ENCODE measurements around the gene TBXA2R. TPM values are rescaled to one million over a fixed set of nuclear protein-coding genes. Genes with fewer than 3 reads are reported as not detected.

The TBXA2R gene
- total and polyA plus RNA-seq, 2 of the 8 experiments (the other 6 are each of a cell fraction or from before 2014, with no cell fraction given), result 0.39 to 0.50 TPM

GRCh38 chr19:3570606-3571011, 36.1 kb downstream of the TBXA2R start:
- Histone ChIP-seq H2AK5ac (ENCODE audit: low read depth, low read length) (no peak overlapping the region), H3K4ac (replicated peaks; ENCODE audit: insufficient read length, low read depth, low read length) (no peak overlapping the region), H3K27ac (ENCODE audit: low read depth, low read length) (no peak overlapping the region), H3K14ac (ENCODE audit: insufficient read length) (no peak overlapping the region), H2AFZ (ENCODE audit: low read length) (no peak overlapping the region), H3K4me3 (ENCODE audit: extremely low read depth in 1 of 4, insufficient read depth in 2 of 4, low read depth in 3 of 4, low read length in 4 of 4) (no peak overlapping the region), H3K23ac (ENCODE audit: insufficient read length) (no peak overlapping the region), H2BK120ac (replicated peaks; ENCODE audit: low read depth, low read length) (no peak overlapping the region), H3K9me3 (ENCODE audit: insufficient read depth in 2 of 2, low read depth in 1 of 2, low read length in 1 of 2) (no peaks in the 10 kb centered on the region), H4K91ac (replicated peaks; ENCODE audit: insufficient read length, low read length) (no peak overlapping the region), H3K27me3 (replicated peaks in 1 of 4; ENCODE audit: control insufficient read depth in 3 of 4, extremely low read depth in 1 of 4, insufficient read depth in 3 of 4, low read length in 3 of 4) (no peaks in the 10 kb centered on the region), H3K36me3 (ENCODE audit: control insufficient read depth in 2 of 4, insufficient read depth in 4 of 4, low read length in 3 of 4) (no peaks in the 10 kb centered on the region), H4K8ac (ENCODE audit: extremely low read depth, insufficient read depth, low read length) (no peak overlapping the region), H4K20me1 (replicated peaks in 1 of 2; ENCODE audit: control insufficient read depth in 1 of 2, insufficient read depth in 2 of 2, low read length in 2 of 2) (peaks cover 3 to 6% of the 10 kb centered on the region in 2 experiments), H3K23me2 (ENCODE audit: low read depth, low read length) (peaks cover 9% of the 10 kb centered on the region; the same call in 1 of the 2 replicates), H3K4me2 (ENCODE audit: insufficient read depth in 1 of 2, low read depth in 2 of 2, low read length in 2 of 2) (no peak overlapping the region), H3K9ac (replicated peaks in 1 of 4; ENCODE audit: extremely low read depth in 1 of 4, low read depth in 3 of 4, low read length in 3 of 4) (no peak overlapping the region), H4K5ac (ENCODE audit: insufficient read length, low read depth, low read length) (no peak overlapping the region), H3K79me2 (ENCODE audit: control insufficient read depth in 1 of 2, insufficient read depth in 2 of 2, low read length in 2 of 2) (no peaks in the 10 kb centered on the region), H3K4me1 (replicated peaks in 1 of 4; ENCODE audit: control insufficient read depth in 3 of 4, insufficient read depth in 4 of 4, low read length in 3 of 4) (peaks cover 3 to 4% (median 4%) of the 10 kb centered on the region in 4 experiments; a peak in 6 of 7 replicates), H3K56ac (replicated peaks; ENCODE audit: insufficient read length, low read depth, low read length) (no peak overlapping the region), H3K79me1 (ENCODE audit: low read depth, low read length) (no peaks in the 10 kb centered on the region), H2BK20ac (ENCODE audit: low read length) (no peak overlapping the region), H2BK5ac (ENCODE audit: low read depth, low read length) (no peak overlapping the region), H2BK12ac (ENCODE audit: low read depth, low read length) (no peak overlapping the region), H3K18ac (ENCODE audit: extremely low read depth, low read length) (no peak overlapping the region), H2BK15ac (ENCODE audit: low read length) (no peak overlapping the region)
- DNase-seq (ENCODE audit: low read depth in 1 of 2, low spot score in 2 of 2) (no peak), FAIRE-seq (no peak)
- POLR2A ChIA-PET (ENCODE audit: partially characterized antibody), result no interaction called here
- 91% methylated on average over 7 of the region's 7 CpGs; no CpG with 5 or more reads in 1 of the 2 experiments for WGBS, 2 experiments (ENCODE audit: extremely low coverage in 1 of 2, insufficient coverage in 1 of 2, insufficient read length in 1 of 2, insufficient replicate concordance in 2 of 2, low coverage in 1 of 2, low lambda C conversion rate in 2 of 2, missing lambda C conversion rate in 1 of 2)
- CTCF ChIA-PET (ENCODE audit: partially characterized antibody), result interaction anchor here (0.6 to 1.5 kb wide), 3 partner anchors 16 to 32 kb away, joined by 3 to 4 read pairs (median 3); partner anchors contain the start of gene TEKTIP1
- TF ChIP-seq SP1 (IDR thresholded peaks at IDR 0.05; ENCODE audit: low read depth, low read length) (no peak), HDAC2 (IDR thresholded peaks at IDR 0.05; ENCODE audit: borderline replicate concordance in 1 of 2, low read depth in 2 of 2, low read length in 2 of 2) (no peak), CTBP2 (IDR thresholded peaks at IDR 0.05; ENCODE audit: borderline replicate concordance, insufficient read depth, insufficient read length, low read length) (no peak), SIX5 (IDR thresholded peaks at IDR 0.05; ENCODE audit: low read depth, low read length) (no peak), TAF1 (IDR thresholded peaks at IDR 0.05; ENCODE audit: low read depth, low read length) (no peak), GABPA (IDR thresholded peaks at IDR 0.05; ENCODE audit: borderline replicate concordance, insufficient read depth, low read length) (no peak), KDM5A (IDR thresholded peaks at IDR 0.05; ENCODE audit: low read length) (no peak), USF2 (IDR thresholded peaks at IDR 0.05; ENCODE audit: low read length) (no peak), SUZ12 (IDR thresholded peaks at IDR 0.05; ENCODE audit: low read length) (no peak), BACH1 (IDR thresholded peaks at IDR 0.05; ENCODE audit: low read length) (no peak), ASH2L (IDR thresholded peaks at IDR 0.05; ENCODE audit: low read length) (no peak), MAX (IDR thresholded peaks at IDR 0.05) (no peak)
